ENCODE data around the gene TJP2. TPM values are rescaled to one million over a fixed set of nuclear protein-coding genes. Genes with fewer than 3 reads are reported as not detected.
"Not testable (repeated sequence)": the region's sequence is repeated elsewhere in the genome, so short reads cannot be mapped to it uniquely, and the experiment has no call there.

The TJP2 gene
- total RNA-seq, 3 donors from 2014 or later = 3.1 to 5.8 (median 4.1) TPM

GRCh38 chr9:69147041-69147834, 26.8 kb upstream of the TJP2 start:
- Mint-ChIP-seq H3K4me3 (no peak overlapping the region), H3K9me3 (no peaks in the 10 kb centered on the region), H3K4me1 (ENCODE audit: low read depth) (no peaks in the 10 kb centered on the region), H3K36me3 (ENCODE audit: insufficient read depth) (peaks cover 5% of the 10 kb centered on the region), H3K27me3 (ENCODE audit: low read depth) (no peaks in the 10 kb centered on the region)
- DNase-seq (no peak), ATAC-seq (no peak)

- Mint-ChIP-seq H3K4me1 (ENCODE audit: low read depth) (no peaks in the 10 kb centered on the region), H3K9me3 (no peaks in the 10 kb centered on the region), H3K36me3 (ENCODE audit: insufficient read depth) (peaks cover 5% of the 10 kb centered on the region), H3K27me3 (ENCODE audit: low read depth) (no peaks in the 10 kb centered on the region), H3K4me3 (no peak overlapping the region)
- DNase-seq (no peak), ATAC-seq (no peak)
These were observed 24.7 kb upstream of the TJP2 start for GRCh38 chr9:69149321-69149807.

- no peak overlapping the region for H3K4me3 Mint-ChIP-seq
- DNase-seq (no peak), ATAC-seq (no peak)
- no peaks in the 10 kb centered on the region for H3K4me1 Mint-ChIP-seq (ENCODE audit: low read depth)
- H3K9me3 Mint-ChIP-seq = no peaks in the 10 kb centered on the region
- H3K36me3 Mint-ChIP-seq (ENCODE audit: insufficient read depth) = peaks cover 2% of the 10 kb centered on the region
- no peaks in the 10 kb centered on the region for H3K27me3 Mint-ChIP-seq (ENCODE audit: low read depth)
These were observed 22.6 kb upstream of the TJP2 start for GRCh38 chr9:69151506-69151905.

GRCh38 chr9:69153707-69154521, 20.2 kb upstream of the TJP2 start:
- Mint-ChIP-seq H3K4me1 (ENCODE audit: low read depth) (no peaks in the 10 kb centered on the region), H3K4me3 (no peak overlapping the region), H3K9me3 (no peaks in the 10 kb centered on the region), H3K27me3 (ENCODE audit: low read depth) (no peaks in the 10 kb centered on the region), H3K36me3 (ENCODE audit: insufficient read depth) (peaks cover 2% of the 10 kb centered on the region)
- ATAC-seq (no peak), DNase-seq (no peak)

- Mint-ChIP-seq H3K4me1 (ENCODE audit: low read depth) (no peaks in the 10 kb centered on the region), H3K36me3 (ENCODE audit: insufficient read depth) (peaks cover 5% of the 10 kb centered on the region), H3K4me3 (no peak overlapping the region), H3K27me3 (ENCODE audit: low read depth) (no peaks in the 10 kb centered on the region), H3K9me3 (no peaks in the 10 kb centered on the region)
- DNase-seq (no peak), ATAC-seq (no peak)
These were observed 18.6 kb upstream of the TJP2 start for GRCh38 chr9:69155341-69156030.

- Mint-ChIP-seq H3K9me3 (no peaks in the 10 kb centered on the region), H3K4me1 (ENCODE audit: low read depth) (no peaks in the 10 kb centered on the region), H3K4me3 (no peak overlapping the region), H3K27me3 (ENCODE audit: low read depth) (no peaks in the 10 kb centered on the region), H3K36me3 (ENCODE audit: insufficient read depth) (peaks cover 4% of the 10 kb centered on the region)
- ATAC-seq (no peak), DNase-seq (no peak)
These were observed 16.2 kb upstream of the TJP2 start for GRCh38 chr9:69157751-69158466.

GRCh38 chr9:69158471-69158870, 15.6 kb upstream of the TJP2 start:
- peaks cover 4% of the 10 kb centered on the region for H3K36me3 Mint-ChIP-seq (ENCODE audit: insufficient read depth)
- H3K4me3 Mint-ChIP-seq = no peak overlapping the region
- DNase-seq = no peak
- no peak for ATAC-seq
- no peaks in the 10 kb centered on the region for H3K9me3 Mint-ChIP-seq
- no peaks in the 10 kb centered on the region for H3K27me3 Mint-ChIP-seq (ENCODE audit: low read depth)
- no peaks in the 10 kb centered on the region for H3K4me1 Mint-ChIP-seq (ENCODE audit: low read depth)

- H3K36me3 Mint-ChIP-seq (ENCODE audit: insufficient read depth); H3K27me3 Mint-ChIP-seq (ENCODE audit: low read depth); ATAC-seq; H3K9me3 Mint-ChIP-seq; H3K4me3 Mint-ChIP-seq; DNase-seq: not testable (repeated sequence)
- H3K4me1 Mint-ChIP-seq (ENCODE audit: low read depth) = peaks cover 11% of the 10 kb centered on the region
These were observed 9.5 kb upstream of the TJP2 start for GRCh38 chr9:69164573-69164972.

- H3K27me3 Mint-ChIP-seq (ENCODE audit: low read depth) = peaks cover 1% of the 10 kb centered on the region
- ATAC-seq (no peak), DNase-seq (no peak)
- peaks cover 11% of the 10 kb centered on the region for H3K4me1 Mint-ChIP-seq (ENCODE audit: low read depth)
- no peaks in the 10 kb centered on the region for H3K9me3 Mint-ChIP-seq
- peaks cover under 1% of the 10 kb centered on the region for H3K36me3 Mint-ChIP-seq (ENCODE audit: insufficient read depth)
- H3K4me3 Mint-ChIP-seq = no peak overlapping the region
These were observed 8.5 kb upstream of the TJP2 start for GRCh38 chr9:69165581-69165980.

GRCh38 chr9:69168709-69169217, 5.3 kb upstream of the TJP2 start:
- DNase-seq (peak; percentile 23), ATAC-seq (peak; percentile 85 to 89)
- Mint-ChIP-seq H3K27me3 (ENCODE audit: low read depth) (peaks cover 26% of the 10 kb centered on the region), H3K4me3 (peak overlapping the region; percentile 77), H3K36me3 (ENCODE audit: insufficient read depth) (no peaks in the 10 kb centered on the region), H3K9me3 (no peaks in the 10 kb centered on the region), H3K4me1 (ENCODE audit: low read depth) (peaks cover 17% of the 10 kb centered on the region)

- H3K36me3 Mint-ChIP-seq (ENCODE audit: insufficient read depth) = no peaks in the 10 kb centered on the region
- H3K4me1 Mint-ChIP-seq (ENCODE audit: low read depth) = peaks cover 27% of the 10 kb centered on the region
- peaks cover 34% of the 10 kb centered on the region for H3K27me3 Mint-ChIP-seq (ENCODE audit: low read depth)
These were observed 3.8 kb upstream of the TJP2 start for GRCh38 chr9:69170231-69170630.

GRCh38 chr9:69171049-69171448, 3.0 kb upstream of the TJP2 start:
- ATAC-seq (no peak), DNase-seq (no peak)
- Mint-ChIP-seq H3K9me3 (no peaks in the 10 kb centered on the region), H3K27me3 (ENCODE audit: low read depth) (peaks cover 37% of the 10 kb centered on the region), H3K4me3 (no peak overlapping the region), H3K4me1 (ENCODE audit: low read depth) (peaks cover 35% of the 10 kb centered on the region), H3K36me3 (ENCODE audit: insufficient read depth) (no peaks in the 10 kb centered on the region)

More at GRCh38 chr9:69170231-69170630, 3.8 kb upstream of the TJP2 start:
- no peak overlapping the region for H3K4me3 Mint-ChIP-seq
- no peak for ATAC-seq
- no peak for DNase-seq
- no peaks in the 10 kb centered on the region for H3K9me3 Mint-ChIP-seq

- ATAC-seq (no peak), DNase-seq (no peak)
- H3K36me3 Mint-ChIP-seq (ENCODE audit: insufficient read depth) = no peaks in the 10 kb centered on the region
- H3K4me3 Mint-ChIP-seq = no peak overlapping the region
- peaks cover 37% of the 10 kb centered on the region for H3K27me3 Mint-ChIP-seq (ENCODE audit: low read depth)
- H3K9me3 Mint-ChIP-seq = no peaks in the 10 kb centered on the region
- H3K4me1 Mint-ChIP-seq (ENCODE audit: low read depth) = peaks cover 39% of the 10 kb centered on the region
These were observed 2.6 kb upstream of the TJP2 start for GRCh38 chr9:69171517-69171916.

Data from activated T-cell treated with anti-CD3 and anti-CD28 coated beads, Interleukin-2, amount 50 U/mL, for 4 hours (primary cell).